Vagina (tissue), 2 donors: ENCODE data around the gene AOC3. TPM values are rescaled to one million over a fixed set of nuclear protein-coding genes. Genes with fewer than 3 reads are reported as not detected.
"Not testable (repeated sequence)": the region's sequence is repeated elsewhere in the genome, so short reads cannot be mapped to it uniquely, and the experiment has no call there.

Experiments used
- DNase-seq, 2 donors: peaks; one replicate each; pipeline ENCODE4 v3.0.0-alpha.2; 2017; ENCODE audit errors: extremely low spot score in 2 of 2
- H3K27ac ChIP-seq: fragments of 200-600 bp; sonication (generic); one replicate; pipeline ENCODE4 v1.5.1; 2019
- H3K27me3 ChIP-seq: fragments of 200-600 bp; sonication (generic); one replicate; pipeline ENCODE4 v1.5.1; 2019
- H3K36me3 ChIP-seq, 2 donors: fragments of 200-600 bp; sonication (generic); one replicate each; pipeline ENCODE4 v1.5.1; 2017 to 2019
- H3K4me1 ChIP-seq: fragments of 200-600 bp; sonication (generic); one replicate; pipeline ENCODE4 v1.5.1; 2019
- H3K4me3 ChIP-seq, 2 donors: fragments of 200-600 bp; sonication (generic); 1 replicate in 1 of 2; 2 replicates in 1 of 2; pipeline ENCODE4 v1.5.1; 2016 to 2019
- H3K9me3 ChIP-seq: fragments of 200-600 bp; sonication (generic); one replicate; pipeline ENCODE4 v1.5.1; 2019
- CTCF ChIP-seq, 3 experiments: fragments of 450-650 bp in 2 of 3; fragments of 200-600 bp in 1 of 3; sonication (generic) in 1 of 3; IDR thresholded peaks; one replicate each; pipeline ENCODE4 v1.5.1; 2017 to 2019; ENCODE audit warnings: antibody characterized with exemption in 3 of 3, mild to moderate bottlenecking in 2 of 3, moderate library complexity in 2 of 3
- POLR2A ChIP-seq, 2 donors: fragments of 450-650 bp; IDR thresholded peaks; one replicate each; pipeline ENCODE4 v1.6.1; 2017; ENCODE audit warnings: antibody characterized with exemption in 2 of 2, mild to moderate bottlenecking in 2 of 2, moderate library complexity in 2 of 2
- POLR2AphosphoS5 ChIP-seq, 2 donors: sonication (generic); formaldehyde crosslinking; IDR thresholded peaks; one replicate each; pipeline ENCODE4 v1.9.0; 2017; ENCODE audit warnings: antibody characterized with exemption in 2 of 2, mild to moderate bottlenecking in 2 of 2, low read depth in 1 of 2; ENCODE audit not compliant: insufficient read depth in 1 of 2
- intact Hi-C: fragments of 100-400 bp; cut with DNase I; formaldehyde crosslinking; loops from one replicate; pipeline ENCODE4 v1.15.1; 2023
- total RNA-seq: library from RNA; depleted of rRNA; stranded (reverse); fragments of >200 nt; gene quantifications from one replicate; pipeline ENCODE4 v1.2.3, GENCODE V29; 2016

Gene AOC3
- total RNA-seq, 1 donor from 2014 or later: 31.7 TPM

GRCh38 chr17:42866216-42866615, 15.2 kb downstream of the AOC3 start:
- DNase-seq: no peak
- TF ChIP-seq CTCF (IDR thresholded peaks at IDR 0.05) (no peak), POLR2A (IDR thresholded peaks at IDR 0.05) (no peak), POLR2AphosphoS5 (IDR thresholded peaks at IDR 0.05; ENCODE audit: insufficient read depth in 1 of 2, low read depth in 1 of 2) (no peak)
- Histone ChIP-seq H3K36me3 (no peaks in the 10 kb centered on the region), H3K4me3 (no peak overlapping the region), H3K9me3 (no peaks in the 10 kb centered on the region), H3K27me3 (no peaks in the 10 kb centered on the region), H3K4me1 (peaks cover 7% of the 10 kb centered on the region), H3K27ac (no peak overlapping the region)
- intact Hi-C loops: no loop called here

GRCh38 chr17:42866631-42867575, 15.9 kb downstream of the AOC3 start:
- Histone ChIP-seq H3K4me3 (no peak overlapping the region), H3K27me3 (no peaks in the 10 kb centered on the region), H3K27ac (no peak overlapping the region), H3K4me1 (peaks cover 7% of the 10 kb centered on the region), H3K36me3 (no peaks in the 10 kb centered on the region), H3K9me3 (no peaks in the 10 kb centered on the region)
- intact Hi-C loops: no loop called here
- no peak for TF ChIP-seq POLR2A (IDR thresholded peaks at IDR 0.05)
- no peak for TF ChIP-seq CTCF (IDR thresholded peaks at IDR 0.05)
- no peak for TF ChIP-seq POLR2AphosphoS5 (IDR thresholded peaks at IDR 0.05; ENCODE audit: insufficient read depth in 1 of 2, low read depth in 1 of 2)
- no peak for DNase-seq

GRCh38 chr17:42867694-42868261, 16.8 kb downstream of the AOC3 start:
- H3K27ac ChIP-seq, H3K4me1 ChIP-seq, H3K36me3 ChIP-seq, intact Hi-C loops, H3K27me3 ChIP-seq, H3K4me3 ChIP-seq, H3K9me3 ChIP-seq, DNase-seq: not testable (repeated sequence)

GRCh38 chr17:42868338-42868737, 17.3 kb downstream of the AOC3 start:
- Histone ChIP-seq H3K4me1 (peaks cover 7% of the 10 kb centered on the region), H3K4me3 (no peak overlapping the region), H3K27me3 (no peaks in the 10 kb centered on the region), H3K36me3 (no peaks in the 10 kb centered on the region), H3K9me3 (no peaks in the 10 kb centered on the region), H3K27ac (no peak overlapping the region)
- DNase-seq: no peak
- TF ChIP-seq POLR2A (IDR thresholded peaks at IDR 0.05): no peak
- TF ChIP-seq CTCF (IDR thresholded peaks at IDR 0.05): no peak
- no peak for TF ChIP-seq POLR2AphosphoS5 (IDR thresholded peaks at IDR 0.05; ENCODE audit: insufficient read depth in 1 of 2, low read depth in 1 of 2)
- intact Hi-C loops: no loop called here

- Histone ChIP-seq H3K27me3 (no peaks in the 10 kb centered on the region), H3K4me1 (no peaks in the 10 kb centered on the region), H3K9me3 (no peaks in the 10 kb centered on the region), H3K27ac (no peak overlapping the region), H3K4me3 (no peak overlapping the region), H3K36me3 (no peaks in the 10 kb centered on the region)
- no peak for DNase-seq
- TF ChIP-seq POLR2AphosphoS5 (IDR thresholded peaks at IDR 0.05; ENCODE audit: insufficient read depth in 1 of 2, low read depth in 1 of 2) (no peak), POLR2A (IDR thresholded peaks at IDR 0.05) (no peak), CTCF (IDR thresholded peaks at IDR 0.05) (no peak)
- intact Hi-C loops: no loop called here
Observed at GRCh38 chr17:42871647-42872046, 20.6 kb downstream of the AOC3 start.
